ENCODE measurements around the gene SFXN5.

Gene SFXN5

DNA sequence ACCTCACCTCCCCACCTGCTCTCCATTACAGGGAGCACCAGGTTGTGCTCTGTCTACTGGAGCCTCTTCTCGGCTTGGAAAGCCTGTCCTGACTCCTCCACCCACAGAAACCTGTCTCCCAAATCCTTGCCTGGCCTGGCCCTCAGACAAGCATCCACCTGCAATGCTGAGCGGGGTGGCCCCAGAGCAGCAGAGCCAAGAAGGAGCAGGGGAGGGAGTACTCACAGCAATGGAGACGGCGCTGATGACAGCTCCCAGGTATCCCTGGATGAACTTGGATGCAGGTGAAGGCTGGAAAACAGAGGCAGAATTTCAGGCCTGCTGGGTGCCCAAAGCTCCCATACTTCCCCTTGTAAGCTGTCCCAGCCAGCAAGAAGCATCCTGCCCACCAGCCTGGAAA is 72.8 kb downstream of the SFXN5 start:
- Histone ChIP-seq H3K9me3 (no peaks in the 10 kb centered on the region), H3K4me3 (ENCODE audit: low read depth, low read length) (no peak overlapping the region)
- TF ChIP-seq, protein P1, sequence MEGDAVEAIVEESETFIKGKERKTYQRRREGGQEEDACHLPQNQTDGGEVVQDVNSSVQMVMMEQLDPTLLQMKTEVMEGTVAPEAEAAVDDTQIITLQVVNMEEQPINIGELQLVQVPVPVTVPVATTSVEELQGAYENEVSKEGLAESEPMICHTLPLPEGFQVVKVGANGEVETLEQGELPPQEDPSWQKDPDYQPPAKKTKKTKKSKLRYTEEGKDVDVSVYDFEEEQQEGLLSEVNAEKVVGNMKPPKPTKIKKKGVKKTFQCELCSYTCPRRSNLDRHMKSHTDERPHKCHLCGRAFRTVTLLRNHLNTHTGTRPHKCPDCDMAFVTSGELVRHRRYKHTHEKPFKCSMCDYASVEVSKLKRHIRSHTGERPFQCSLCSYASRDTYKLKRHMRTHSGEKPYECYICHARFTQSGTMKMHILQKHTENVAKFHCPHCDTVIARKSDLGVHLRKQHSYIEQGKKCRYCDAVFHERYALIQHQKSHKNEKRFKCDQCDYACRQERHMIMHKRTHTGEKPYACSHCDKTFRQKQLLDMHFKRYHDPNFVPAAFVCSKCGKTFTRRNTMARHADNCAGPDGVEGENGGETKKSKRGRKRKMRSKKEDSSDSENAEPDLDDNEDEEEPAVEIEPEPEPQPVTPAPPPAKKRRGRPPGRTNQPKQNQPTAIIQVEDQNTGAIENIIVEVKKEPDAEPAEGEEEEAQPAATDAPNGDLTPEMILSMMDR (IDR thresholded peaks at IDR 0.05; ENCODE audit: low read depth, low read length), result no peak

DNA sequence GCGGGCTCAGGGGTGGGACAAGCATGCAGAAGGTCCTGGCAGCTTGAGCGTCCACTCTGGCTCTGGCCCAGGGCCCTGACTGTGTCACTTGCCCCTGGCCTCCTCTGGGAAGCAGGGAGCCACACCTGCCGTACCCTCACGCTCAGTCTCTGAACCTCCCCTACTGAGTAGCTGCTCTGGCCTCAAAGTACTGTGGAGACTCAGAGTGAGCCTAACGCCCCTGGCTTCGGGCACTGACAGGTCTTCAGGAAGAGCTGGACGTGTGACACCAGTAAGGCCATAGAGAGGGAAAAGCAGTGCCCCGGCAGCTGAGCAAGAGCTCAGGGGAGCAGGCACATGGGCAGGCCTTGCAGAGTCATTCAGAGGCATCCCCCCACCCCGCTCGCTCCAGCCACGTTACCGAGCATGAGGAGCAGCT is 73.3 kb downstream of the SFXN5 start:
- Histone ChIP-seq H3K9me3 (no peaks in the 10 kb centered on the region), H3K36me3 (no peaks in the 10 kb centered on the region), H3K4me3 (ENCODE audit: low read depth, low read length) (no peak overlapping the region), H3K27me3 (no peaks in the 10 kb centered on the region), H3K4me1 (no peaks in the 10 kb centered on the region)
- TF ChIP-seq, protein P1 (IDR thresholded peaks at IDR 0.05; ENCODE audit: low read depth, low read length), result no peak
- DNase-seq, result no peak

More for the DNA sequence above, 72.8 kb downstream of the SFXN5 start:
- H3K36me3 ChIP-seq, result no peaks in the 10 kb centered on the region
- no peaks in the 10 kb centered on the region for H3K27me3 ChIP-seq
- DNase-seq, result no peak
- no peaks in the 10 kb centered on the region for H3K4me1 ChIP-seq

DNA sequence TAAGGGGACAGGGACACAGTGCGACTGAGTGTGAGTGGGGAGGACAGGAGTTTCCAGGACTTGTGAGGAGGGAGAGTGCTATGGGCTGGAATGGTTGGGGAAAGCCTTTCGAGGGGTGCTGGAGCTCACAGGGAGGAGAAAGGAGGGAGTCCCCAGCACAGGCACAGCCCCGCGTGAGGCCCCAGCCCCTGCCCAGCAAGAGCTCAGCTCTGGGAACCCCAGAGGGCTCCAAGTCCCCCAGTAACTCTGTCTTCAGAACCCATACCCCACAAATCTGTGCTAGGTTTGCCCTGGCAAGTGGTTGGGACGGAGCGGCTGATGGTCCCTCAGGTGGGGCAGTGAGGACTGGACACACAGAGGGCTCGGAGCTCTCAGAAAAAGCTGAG is 75.4 kb downstream of the SFXN5 start:
- no peak for DNase-seq
- H3K4me3 ChIP-seq (ENCODE audit: low read depth, low read length), result no peak overlapping the region

DNA sequence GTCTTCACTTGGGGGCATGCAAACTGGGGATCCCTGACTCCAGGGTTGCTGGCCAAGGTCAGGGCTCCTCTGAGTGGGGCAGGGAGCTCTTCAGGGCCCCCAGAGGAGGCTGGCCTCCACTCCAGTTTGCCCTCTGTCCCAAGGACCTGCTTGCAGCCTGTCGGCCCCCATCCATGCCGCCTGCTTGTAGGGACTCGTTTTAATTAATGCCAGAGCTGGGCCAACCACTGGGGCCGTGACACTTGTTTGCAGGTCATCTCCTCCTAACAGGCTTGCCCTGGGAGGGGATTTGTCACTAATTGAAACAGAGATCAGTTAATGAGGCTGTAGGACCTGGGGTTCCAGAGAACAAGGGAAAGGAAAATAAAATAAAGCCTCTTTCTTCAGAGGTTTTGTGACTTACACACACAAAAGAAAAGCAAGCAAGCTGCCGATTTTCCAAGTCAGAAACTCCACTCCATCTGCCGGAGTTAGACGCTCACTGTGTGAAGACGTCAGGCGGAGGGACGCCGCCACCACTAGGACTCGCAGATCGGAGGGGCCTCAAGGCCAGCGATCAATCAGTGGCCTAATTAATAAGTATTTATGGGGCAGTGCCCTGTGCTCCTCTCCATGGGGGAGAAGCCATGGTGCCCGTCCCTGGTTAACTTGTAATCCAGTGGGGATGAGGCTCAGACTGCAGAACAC is 75.9 kb downstream of the SFXN5 start:
- TF ChIP-seq, protein P1 (IDR thresholded peaks at IDR 0.05; ENCODE audit: low read depth, low read length), result no peak
- H3K4me3 ChIP-seq (ENCODE audit: low read depth, low read length), result no peak overlapping the region
- no peaks in the 10 kb centered on the region for H3K27me3 ChIP-seq
- no peaks in the 10 kb centered on the region for H3K9me3 ChIP-seq
- H3K36me3 ChIP-seq, result no peaks in the 10 kb centered on the region
- no peaks in the 10 kb centered on the region for H3K4me1 ChIP-seq
- DNase-seq, result no peak

More for the DNA sequence above, 75.4 kb downstream of the SFXN5 start:
- no peaks in the 10 kb centered on the region for H3K27me3 ChIP-seq
- no peaks in the 10 kb centered on the region for H3K9me3 ChIP-seq
- no peaks in the 10 kb centered on the region for H3K36me3 ChIP-seq
- TF ChIP-seq, protein P1 (IDR thresholded peaks at IDR 0.05; ENCODE audit: low read depth, low read length), result no peak
- no peaks in the 10 kb centered on the region for H3K4me1 ChIP-seq

DNA sequence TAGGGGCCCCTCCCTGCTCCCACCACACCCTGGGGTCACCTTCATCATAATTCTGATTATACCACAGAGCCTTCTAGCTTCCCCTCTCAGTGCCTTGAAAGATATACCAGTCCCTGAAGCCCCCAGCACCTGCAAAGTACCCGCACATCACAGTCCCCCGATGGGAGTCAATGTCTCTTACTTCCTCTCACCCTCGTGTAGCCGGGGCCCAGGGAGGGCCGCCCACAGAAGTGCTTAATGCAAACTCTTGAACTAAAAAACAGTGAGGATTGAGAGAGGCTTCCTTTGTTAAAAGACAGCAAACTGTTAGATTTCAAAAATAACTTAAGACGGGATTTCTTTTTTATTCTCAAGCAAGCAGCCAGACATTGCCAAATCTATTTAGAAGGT is 76.5 kb downstream of the SFXN5 start:
- Histone ChIP-seq H3K4me1 (no peaks in the 10 kb centered on the region), H3K27me3 (no peaks in the 10 kb centered on the region), H3K36me3 (no peaks in the 10 kb centered on the region), H3K9me3 (no peaks in the 10 kb centered on the region), H3K4me3 (ENCODE audit: low read depth, low read length) (no peak overlapping the region)
- DNase-seq, result no peak
- TF ChIP-seq, protein P1 (IDR thresholded peaks at IDR 0.05; ENCODE audit: low read depth, low read length), result no peak

DNA sequence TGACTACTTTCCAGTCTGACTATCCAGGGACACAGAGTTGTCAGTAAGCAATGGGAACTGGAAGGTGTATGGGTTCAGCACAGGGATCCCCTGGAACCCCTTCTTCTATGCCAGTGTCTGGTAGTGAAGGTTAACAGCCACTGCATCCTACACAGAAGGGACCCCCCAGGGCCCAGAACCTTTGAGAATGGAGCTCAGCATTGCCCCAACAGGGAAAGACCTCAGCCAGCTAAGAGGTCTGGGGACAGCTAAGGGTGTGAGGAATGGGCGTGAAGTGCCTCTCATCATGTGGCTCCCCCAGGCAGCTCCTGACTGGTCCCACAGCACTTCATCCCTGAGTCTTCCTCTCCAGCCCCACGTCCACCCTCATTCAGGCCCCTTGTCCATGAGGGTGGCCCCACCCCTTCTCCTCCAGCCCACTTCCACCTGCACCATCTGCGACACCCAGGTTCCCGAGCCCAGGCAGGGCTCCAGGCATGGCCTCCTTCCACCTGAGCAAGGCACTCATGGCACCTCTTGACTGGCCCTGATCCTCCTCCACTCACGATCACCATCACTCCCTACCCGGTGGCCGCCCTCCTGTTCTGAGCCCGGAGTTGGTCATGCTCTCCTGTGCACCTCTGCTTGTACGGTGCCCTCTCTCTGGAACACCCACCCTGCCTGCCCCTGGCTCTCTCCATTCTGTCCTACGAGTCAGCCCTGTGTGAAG is 77.1 kb downstream of the SFXN5 start:
- H3K9me3 ChIP-seq, result no peaks in the 10 kb centered on the region
- no peaks in the 10 kb centered on the region for H3K27me3 ChIP-seq
- TF ChIP-seq, protein P1 (IDR thresholded peaks at IDR 0.05; ENCODE audit: low read depth, low read length), result no peak
- no peak for DNase-seq
- H3K36me3 ChIP-seq, result no peaks in the 10 kb centered on the region
- no peaks in the 10 kb centered on the region for H3K4me1 ChIP-seq
- no peak overlapping the region for H3K4me3 ChIP-seq (ENCODE audit: low read depth, low read length)

All from BE2C (cell line).